Kidney epithelial cell (primary cell): ENCODE data around the gene FOS. TPM values are rescaled to one million over a fixed set of nuclear protein-coding genes. Genes with fewer than 3 reads are reported as not detected.

Source experiments
- DNase-seq: peaks from one replicate; pipeline ENCODE4 v3.0.0-alpha.2; 2010; ENCODE audit warnings: low read depth
- H3K27me3 ChIP-seq: 2 replicates; pipeline ENCODE4 v1.6.0; 2011; ENCODE audit warnings: low read length; ENCODE audit not compliant: control insufficient read depth, insufficient read depth
- H3K36me3 ChIP-seq: 2 replicates; pipeline ENCODE4 v1.5.1; 2011; ENCODE audit warnings: low read length; ENCODE audit not compliant: control insufficient read depth, insufficient read depth
- H3K4me3 ChIP-seq: 2 replicates; pipeline ENCODE4 v1.5.1; 2011; ENCODE audit warnings: low read depth, mild to moderate bottlenecking, control low read depth, low read length
- CTCF ChIP-seq: IDR thresholded peaks from 2 replicates; pipeline ENCODE4 v1.5.1; 2011; ENCODE audit warnings: mild to moderate bottlenecking, moderate library complexity, low read length, control low read depth, inconsistent platforms; ENCODE audit not compliant: insufficient read depth, poor library complexity, severe bottlenecking
- total RNA-seq: library from RNA; depleted of rRNA; stranded (reverse); fragments of >200 nt; gene quantifications from 2 replicates; pipeline ENCODE4 v1.2.3, GENCODE V29; 2015

The FOS gene
- total RNA-seq, 1 donor from 2014 or later: 5.5 TPM

- DNase-seq: no peak
- H3K27me3 ChIP-seq: peaks cover 1% of the 10 kb centered on the region
- no peak overlapping the region for H3K4me3 ChIP-seq
- H3K36me3 ChIP-seq: no peaks in the 10 kb centered on the region
- no peak for TF ChIP-seq CTCF
These were observed 14.3 kb downstream of the FOS start for GRCh38 chr14:75292886-75293285.

- TF ChIP-seq CTCF: no peak
- peak; percentile 87 for DNase-seq
- H3K27me3 ChIP-seq: no peaks in the 10 kb centered on the region
These were observed 15.5 kb downstream of the FOS start for GRCh38 chr14:75293920-75294648.

DNA sequence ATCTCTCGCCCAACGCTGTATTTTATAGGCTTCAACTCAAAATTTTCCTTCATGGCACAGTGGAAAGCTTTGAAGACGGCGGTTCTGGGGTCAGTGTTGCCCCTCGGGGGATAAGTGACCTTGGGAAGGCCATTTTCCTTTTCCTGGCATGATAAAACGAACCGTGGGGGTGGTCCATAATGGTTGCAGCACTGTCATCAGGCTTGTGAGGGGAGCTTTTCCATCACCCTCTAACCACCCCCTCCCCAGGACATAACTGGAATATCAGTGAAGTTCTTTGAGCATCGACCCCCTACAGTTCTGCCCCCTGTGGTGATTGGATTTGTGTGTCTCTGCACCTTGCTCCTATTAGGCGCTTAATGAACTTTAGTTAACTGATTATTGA lies 16.0 kb downstream of the FOS start:
- Histone ChIP-seq H3K27me3 (no peaks in the 10 kb centered on the region), H3K36me3 (no peaks in the 10 kb centered on the region), H3K4me3 (peak overlapping the region; percentile 77)
- peak; percentile 17 for TF ChIP-seq CTCF
- DNase-seq: no peak

More at GRCh38 chr14:75293920-75294648, 15.5 kb downstream of the FOS start:
- Histone ChIP-seq H3K4me3 (peak overlapping the region; percentile 77), H3K36me3 (no peaks in the 10 kb centered on the region)

DNA sequence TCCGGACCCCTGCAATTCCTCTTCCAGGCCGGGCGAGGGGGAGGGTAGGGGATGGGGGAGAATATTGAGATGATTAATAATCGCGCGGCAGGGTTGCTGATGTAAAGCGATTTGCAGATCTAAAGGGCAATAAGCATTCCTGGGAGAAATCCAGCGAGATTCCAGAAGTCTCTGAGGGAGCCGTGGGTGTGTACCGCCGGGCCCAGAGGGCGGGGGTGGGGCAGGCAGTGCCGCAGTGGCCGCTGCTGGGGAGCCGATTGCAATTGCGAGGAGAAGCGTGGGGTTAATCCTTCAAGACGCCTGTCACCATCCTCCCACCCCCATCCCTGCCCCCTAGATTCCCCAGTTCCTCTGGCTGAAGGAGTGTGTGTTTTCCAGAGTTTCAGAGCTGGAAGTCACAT lies 16.4 kb downstream of the FOS start:
- H3K36me3 ChIP-seq: no peaks in the 10 kb centered on the region
- no peak for DNase-seq
- no peak for TF ChIP-seq CTCF
- H3K4me3 ChIP-seq: peak overlapping the region; percentile 77
- H3K27me3 ChIP-seq: no peaks in the 10 kb centered on the region

DNA sequence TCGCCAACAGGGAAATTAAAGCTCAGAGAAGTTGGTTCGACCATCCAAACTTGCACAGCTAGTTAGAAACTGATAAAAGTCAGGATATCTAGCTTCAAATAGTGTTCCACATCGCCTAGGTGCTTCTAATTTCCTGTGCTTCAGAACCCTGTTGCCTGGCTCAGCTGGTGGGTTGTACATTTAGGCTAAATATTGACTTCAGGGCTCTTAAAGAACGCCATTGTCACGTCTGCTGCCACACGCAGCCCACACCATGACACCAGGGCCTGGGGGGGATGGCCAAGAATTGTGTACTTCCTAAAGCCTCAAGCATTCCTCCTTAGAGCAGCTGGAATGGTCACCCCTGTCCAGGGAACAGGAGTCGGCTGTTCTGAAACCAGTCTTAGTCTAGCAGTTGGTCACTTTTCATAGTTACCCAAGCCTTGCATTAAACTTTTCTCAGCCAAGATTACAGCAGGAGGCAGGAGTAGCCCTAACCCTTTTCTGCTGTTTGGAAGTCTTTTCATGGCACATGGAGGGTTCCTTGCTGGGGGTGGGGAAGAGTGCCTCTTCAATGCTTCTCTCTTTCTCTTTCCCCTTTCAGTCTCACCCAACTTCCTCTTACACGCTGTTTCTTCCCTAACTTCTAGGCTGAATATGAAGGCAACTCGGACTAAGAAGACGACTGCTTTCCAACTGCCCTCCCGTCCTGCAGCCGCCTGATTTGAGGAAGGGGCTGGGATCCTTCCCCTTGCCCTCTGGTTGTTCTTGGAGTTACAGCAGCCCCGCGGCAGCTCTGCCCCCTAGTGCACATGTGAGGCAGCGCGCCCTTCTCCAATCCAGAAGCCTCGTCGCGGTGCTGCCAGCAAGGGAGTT lies 17.1 kb downstream of the FOS start:
- no peak for DNase-seq
- Histone ChIP-seq H3K27me3 (no peaks in the 10 kb centered on the region), H3K36me3 (no peaks in the 10 kb centered on the region), H3K4me3 (peak overlapping the region; percentile 77)
- TF ChIP-seq CTCF: peak; percentile 99
